Left ventricle myocardium inferior (tissue), 1 donor: ENCODE data around the gene PXYLP1. TPM values are rescaled to one million over a fixed set of nuclear protein-coding genes. Genes with fewer than 3 reads are reported as not detected.

Experiments used
- DNase-seq: peaks from one replicate; pipeline ENCODE4 v3.0.0-alpha.2; 2020
- H3K27ac ChIP-seq: fragments of 200-600 bp; replicated peaks from 2 replicates; pipeline ENCODE4 v1.8.0; 2021
- H3K27me3 ChIP-seq: fragments of 200-600 bp; 2 replicates; pipeline ENCODE4 v1.8.0; 2021; ENCODE audit warnings: low read depth
- H3K36me3 ChIP-seq: fragments of 200-600 bp; 2 replicates; pipeline ENCODE4 v1.8.0; 2021
- H3K4me1 ChIP-seq: fragments of 200-600 bp; 2 replicates; pipeline ENCODE4 v1.8.0; 2021
- H3K4me3 ChIP-seq: fragments of 200-600 bp; 2 replicates; pipeline ENCODE4 v1.8.0; 2021; ENCODE audit warnings: mild to moderate bottlenecking, moderate library complexity
- H3K9me3 ChIP-seq: fragments of 200-600 bp; replicated peaks from 2 replicates; pipeline ENCODE4 v1.8.0; 2021
- CTCF ChIP-seq: fragments of 200-600 bp; IDR thresholded peaks from 2 replicates; pipeline ENCODE4 v1.8.0; 2021; ENCODE audit warnings: antibody characterized with exemption, mild to moderate bottlenecking, borderline replicate concordance
- intact Hi-C: fragments of 100-400 bp; cut with micrococcal nuclease; formaldehyde crosslinking; loops from one replicate; pipeline ENCODE4 v1.11.0; 2022
- total RNA-seq: library from RNA; stranded (reverse); fragmentation: NEBNext Ultra II Directional; extraction: Animal tissue kit (Norgen Biotek cat#: 25700); gene quantifications from one replicate; pipeline ENCODE4 v1.2.1, GENCODE V29; 2021
- donor health status: DM: no; HTN: yes; CAD: no; lungs with severe emphysema.

PXYLP1 gene
- total RNA-seq, 1 donor from 2014 or later, result 25.6 TPM

GRCh38 chr3:141259821-141260629 is 28.4 kb downstream of the PXYLP1 start:
- H3K36me3 ChIP-seq, result peaks cover 32% of the 10 kb centered on the region
- no peak for TF ChIP-seq CTCF
- H3K9me3 ChIP-seq, result no peaks in the 10 kb centered on the region
- no peak for DNase-seq
- H3K4me1 ChIP-seq, result peaks cover 12% of the 10 kb centered on the region
- H3K27ac ChIP-seq, result no peak overlapping the region
- H3K27me3 ChIP-seq, result no peaks in the 10 kb centered on the region
- H3K4me3 ChIP-seq, result no peak overlapping the region
- intact Hi-C loops, result no loop called here

GRCh38 chr3:141260630-141260927 is 29.0 kb downstream of the PXYLP1 start:
- intact Hi-C loops, result no loop called here
- Histone ChIP-seq H3K27me3 (no peaks in the 10 kb centered on the region), H3K9me3 (no peaks in the 10 kb centered on the region), H3K4me1 (peaks cover 7% of the 10 kb centered on the region), H3K4me3 (no peak overlapping the region), H3K36me3 (peaks cover 37% of the 10 kb centered on the region), H3K27ac (no peak overlapping the region)
- no peak for DNase-seq
- no peak for TF ChIP-seq CTCF

GRCh38 chr3:141261472-141262307 is 30.1 kb downstream of the PXYLP1 start:
- intact Hi-C loops, result no loop called here
- DNase-seq, result no peak
- peaks cover 39% of the 10 kb centered on the region for H3K36me3 ChIP-seq
- no peaks in the 10 kb centered on the region for H3K27me3 ChIP-seq
- H3K4me1 ChIP-seq, result no peaks in the 10 kb centered on the region
- no peak for TF ChIP-seq CTCF
- no peak overlapping the region for H3K4me3 ChIP-seq
- no peak overlapping the region for H3K27ac ChIP-seq
- H3K9me3 ChIP-seq, result no peaks in the 10 kb centered on the region

GRCh38 chr3:141262308-141262705 is 30.7 kb downstream of the PXYLP1 start:
- H3K9me3 ChIP-seq, result no peaks in the 10 kb centered on the region
- H3K4me1 ChIP-seq, result no peaks in the 10 kb centered on the region
- no peak for DNase-seq
- H3K27ac ChIP-seq, result no peak overlapping the region
- H3K27me3 ChIP-seq, result no peaks in the 10 kb centered on the region
- no peak for TF ChIP-seq CTCF
- H3K36me3 ChIP-seq, result peaks cover 39% of the 10 kb centered on the region
- H3K4me3 ChIP-seq, result no peak overlapping the region
- intact Hi-C loops, result no loop called here

GRCh38 chr3:141266186-141266585 is 34.6 kb downstream of the PXYLP1 start:
- intact Hi-C loops, result no loop called here
- Histone ChIP-seq H3K9me3 (no peaks in the 10 kb centered on the region), H3K36me3 (peaks cover 27% of the 10 kb centered on the region), H3K27ac (no peak overlapping the region), H3K4me3 (no peak overlapping the region), H3K4me1 (peaks cover 7% of the 10 kb centered on the region), H3K27me3 (no peaks in the 10 kb centered on the region)
- no peak for TF ChIP-seq CTCF
- no peak for DNase-seq
